B cell (primary cell): Measurements from ENCODE around the gene XXYLT1. TPM values are rescaled to one million over a fixed set of nuclear protein-coding genes. Genes with fewer than 3 reads are reported as not detected.

Experiments used
- ATAC-seq: fragments of 200-7000 bp; cut with Tn5 transposase; one replicate; pipeline ENCODE4 v1.10.0; 2021; ENCODE audit warnings: low read depth, mild to moderate bottlenecking, moderate number of reproducible peaks, moderate library complexity
- CTCF ChIA-PET: fragments of 350-600 bp; sonication (Branson Sonifier 250); formaldehyde crosslinking; loops from one replicate; lab custom pipeline; 2021; ENCODE audit warnings: antibody characterized with exemption, inconsistent platforms; lab: Charles Lee
- POLR2A ChIA-PET: fragments of 350-600 bp; sonication (Branson Sonifier 250); formaldehyde crosslinking; loops from one replicate; lab custom pipeline; 2021; ENCODE audit warnings: antibody characterized with exemption; lab: Charles Lee
- DNase-seq: peaks from one replicate; pipeline ENCODE4 v3.0.0; 2013
- H2AFZ ChIP-seq: 2 replicates; pipeline ENCODE4 v1.6.1; 2012; ENCODE audit warnings: mild to moderate bottlenecking, low read depth, low read length; ENCODE audit not compliant: insufficient read depth, poor library complexity, severe bottlenecking
- H3K27ac ChIP-seq, 2 donors: 1 replicate in 1 of 2; 2 replicates in 1 of 2; pipeline ENCODE4 v1.5.1; 2012 to 2013; ENCODE audit warnings: low read length in 2 of 2, mild to moderate bottlenecking in 2 of 2, moderate library complexity in 1 of 2
- H3K27me3 ChIP-seq, 4 experiments: fragments of 200-600 bp in 1 of 4; sonication (generic) in 1 of 4; replicated peaks in 1 of 4; 1 replicate in 2 of 4; 2 replicates in 2 of 4; pipeline versions ENCODE4 v1.6.1 to v1.7.0; 2013 to 2016; ENCODE audit warnings: low read length in 3 of 4, mild to moderate bottlenecking in 2 of 4, mixed read lengths in 1 of 4, moderate library complexity in 1 of 4; ENCODE audit not compliant: insufficient read depth in 4 of 4, control insufficient read depth in 3 of 4; ENCODE audit errors: control extremely low read depth in 1 of 4
- H3K36me3 ChIP-seq, 2 experiments: replicated peaks in 1 of 2; 1 replicate in 1 of 2; 2 replicates in 1 of 2; pipeline versions ENCODE4 v1.6.1 to v1.7.1; 2013; ENCODE audit warnings: low read length in 1 of 2; ENCODE audit not compliant: insufficient read depth in 2 of 2, control insufficient read depth in 1 of 2; ENCODE audit errors: control extremely low read depth in 1 of 2, extremely low read depth in 1 of 2
- H3K4me1 ChIP-seq, 2 donors: fragments of 200-600 bp in 1 of 2; sonication (generic) in 1 of 2; 1 replicate in 1 of 2; 2 replicates in 1 of 2; pipeline versions ENCODE4 v1.5.1 to v1.6.1; 2013 to 2017; ENCODE audit warnings: low read length in 2 of 2; ENCODE audit not compliant: control insufficient read depth in 2 of 2, insufficient read depth in 2 of 2
- H3K4me2 ChIP-seq: replicated peaks from 2 replicates; pipeline ENCODE3; 2012; ENCODE audit warnings: mild to moderate bottlenecking, low read depth, low read length; ENCODE audit not compliant: poor library complexity, severe bottlenecking
- H3K4me3 ChIP-seq, 5 experiments: fragments of 200-600 bp in 1 of 5; sonication (generic) in 1 of 5; 1 replicate in 3 of 5; 2 replicates in 2 of 5; pipeline versions ENCODE4 v1.5.1 to v1.7.0; 2011 to 2016; ENCODE audit warnings: low read length in 4 of 5, mild to moderate bottlenecking in 4 of 5, low read depth in 2 of 5, control low read depth in 1 of 5, moderate library complexity in 1 of 5; ENCODE audit not compliant: insufficient read depth in 1 of 5; ENCODE audit errors: control extremely low read depth in 1 of 5, extremely low read depth in 1 of 5
- H3K79me2 ChIP-seq: fragments of 200-600 bp; sonication (generic); one replicate; pipeline ENCODE4 v1.6.0; 2016; ENCODE audit warnings: low read length; ENCODE audit not compliant: control insufficient read depth, insufficient read depth
- H3K9ac ChIP-seq: fragments of 200-600 bp; sonication (generic); 2 replicates; pipeline ENCODE4 v1.6.1; 2017; ENCODE audit warnings: mild to moderate bottlenecking, low read length, moderate library complexity
- H3K9me3 ChIP-seq, 3 donors: one replicate each; pipeline versions ENCODE4 v1.6.1 to v1.7.1; 2013; ENCODE audit warnings: low read length in 2 of 3; ENCODE audit not compliant: control insufficient read depth in 2 of 3, insufficient read depth in 1 of 3; ENCODE audit errors: control extremely low read depth in 1 of 3
- H4K20me1 ChIP-seq: 2 replicates; pipeline ENCODE4 v1.6.0; 2012; ENCODE audit warnings: mild to moderate bottlenecking, low read length; ENCODE audit not compliant: insufficient read depth, control insufficient read depth, poor library complexity, severe bottlenecking
- H3K27ac Mint-ChIP-seq: one replicate; pipeline ENCODE4 v1.8.0; 2021; ENCODE audit warnings: mixed read lengths
- H3K27me3 Mint-ChIP-seq: one replicate; pipeline ENCODE4 v1.8.0; 2021; ENCODE audit warnings: mixed read lengths
- H3K4me1 Mint-ChIP-seq: one replicate; pipeline ENCODE4 v1.8.0; 2021; ENCODE audit warnings: mixed read lengths
- H3K4me3 Mint-ChIP-seq: one replicate; pipeline ENCODE4 v1.8.0; 2021; ENCODE audit warnings: mixed read lengths
- H3K9me3 Mint-ChIP-seq: one replicate; pipeline ENCODE4 v1.8.0; 2022; ENCODE audit warnings: mixed read lengths; ENCODE audit not compliant: insufficient read depth
- EZH2 ChIP-seq: IDR thresholded peaks from 2 replicates; pipeline ENCODE4 v1.6.1; 2012; ENCODE audit warnings: borderline replicate concordance, low read depth, mild to moderate bottlenecking, moderate library complexity, low read length; ENCODE audit not compliant: insufficient read depth, poor library complexity, severe bottlenecking
- WGBS: methylation state at CpG from one replicate; pipeline ENCODE4 v1.1.5; 2013; ENCODE audit warnings: missing lambda C conversion rate; ENCODE audit not compliant: insufficient coverage; 5-methylcytosine and 5-hydroxymethylcytosine counted together
- intact Hi-C: fragments of 100-400 bp; cut with micrococcal nuclease; formaldehyde crosslinking; loops from one replicate; pipeline ENCODE4 v1.10.0; 2022
- polyA plus RNA-seq: library from polyadenylated mRNA; depleted of rRNA; stranded (reverse); fragments of >200 nt; gene quantifications from 2 replicates; pipeline ENCODE4 v1.2.3, GENCODE V29; 2012
- total RNA-seq, 2 donors: library from RNA; stranded (reverse); fragments of 120-200 nt in 1 of 2; gene quantifications; 1 replicate in 1 of 2; 2 replicates in 1 of 2; pipeline versions ENCODE4 v1.2.3 to v1.2.4, GENCODE V29; 2013 to 2022
- TF ChIP-seq, protein P1 (sequence below): fragments of 200-600 bp; IDR thresholded peaks from one replicate; pipeline ENCODE4 v1.8.0; 2022; ENCODE audit warnings: antibody characterized with exemption, mild to moderate bottlenecking

The XXYLT1 gene
- total and polyA plus RNA-seq, 2 donors (not counting 1 experiment from before 2014, with no cell fraction given) = 2.6 to 11.2 TPM

DNA sequence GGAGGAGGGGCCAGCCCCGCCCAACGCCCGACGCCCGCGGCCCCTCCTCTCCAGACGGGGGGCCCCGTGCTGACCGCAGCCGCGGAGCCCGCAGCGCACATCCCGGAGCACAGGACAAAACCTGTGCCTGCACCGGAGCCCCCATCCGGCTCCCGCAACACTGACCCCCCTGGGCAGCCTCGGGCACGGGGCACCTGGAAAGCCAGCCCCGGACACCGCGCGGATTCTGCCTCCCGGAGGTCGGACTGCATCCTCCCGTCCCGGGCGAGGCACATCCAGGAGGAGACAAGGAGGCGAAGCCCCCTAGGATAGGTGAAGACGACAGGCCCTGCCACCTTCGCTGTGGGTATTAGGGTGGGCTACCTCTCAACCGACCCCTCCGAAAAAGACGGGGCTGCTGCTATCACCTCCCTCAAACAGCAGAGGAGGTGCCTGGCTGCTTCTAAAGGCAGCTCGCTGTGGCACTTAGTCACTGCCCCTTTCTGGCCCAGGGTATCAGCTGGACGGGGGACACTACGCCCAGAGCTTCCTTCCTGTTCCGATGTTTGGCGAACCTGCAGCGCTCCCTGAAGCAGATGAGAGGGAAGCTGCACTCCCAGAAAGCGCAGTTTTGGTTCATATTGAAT lies 10.6 kb downstream of the XXYLT1 start:
- peaks cover 9% of the 10 kb centered on the region for H3K79me2 ChIP-seq
- H2AFZ ChIP-seq = peak overlapping the region; percentile 87
- no peaks in the 10 kb centered on the region for H3K27me3 ChIP-seq
- ATAC-seq = peak; percentile 2
- no peak for DNase-seq
- peak overlapping the region; percentile 100 for H3K4me2 ChIP-seq
- no peak for TF ChIP-seq EZH2
- TF ChIP-seq, protein P1, sequence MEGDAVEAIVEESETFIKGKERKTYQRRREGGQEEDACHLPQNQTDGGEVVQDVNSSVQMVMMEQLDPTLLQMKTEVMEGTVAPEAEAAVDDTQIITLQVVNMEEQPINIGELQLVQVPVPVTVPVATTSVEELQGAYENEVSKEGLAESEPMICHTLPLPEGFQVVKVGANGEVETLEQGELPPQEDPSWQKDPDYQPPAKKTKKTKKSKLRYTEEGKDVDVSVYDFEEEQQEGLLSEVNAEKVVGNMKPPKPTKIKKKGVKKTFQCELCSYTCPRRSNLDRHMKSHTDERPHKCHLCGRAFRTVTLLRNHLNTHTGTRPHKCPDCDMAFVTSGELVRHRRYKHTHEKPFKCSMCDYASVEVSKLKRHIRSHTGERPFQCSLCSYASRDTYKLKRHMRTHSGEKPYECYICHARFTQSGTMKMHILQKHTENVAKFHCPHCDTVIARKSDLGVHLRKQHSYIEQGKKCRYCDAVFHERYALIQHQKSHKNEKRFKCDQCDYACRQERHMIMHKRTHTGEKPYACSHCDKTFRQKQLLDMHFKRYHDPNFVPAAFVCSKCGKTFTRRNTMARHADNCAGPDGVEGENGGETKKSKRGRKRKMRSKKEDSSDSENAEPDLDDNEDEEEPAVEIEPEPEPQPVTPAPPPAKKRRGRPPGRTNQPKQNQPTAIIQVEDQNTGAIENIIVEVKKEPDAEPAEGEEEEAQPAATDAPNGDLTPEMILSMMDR = peak; percentile 17
- intact Hi-C loops = loop anchor here (1.0 to 2.0 kb wide), 6 partner anchors 11 to 774 kb away; partner anchors contain the start of genes ATP13A3, LSG1 and XXYLT1
- H3K9me3 ChIP-seq = no peaks in the 10 kb centered on the region
- ChIA-PET POLR2A (interaction anchor here (0.6 to 1.9 kb wide), 6 partner anchors 10 to 589 kb away, joined by 3 to 8 read pairs (median 6); partner anchors contain the start of genes FAM43A, LSG1 and XXYLT1), CTCF (interaction anchor here (0.6 to 3.9 kb wide), 18 partner anchors 10 to 927 kb away, joined by 3 to 68 read pairs (median 3); partner anchors contain the start of genes LSG1 and XXYLT1)
- no peaks in the 10 kb centered on the region for H4K20me1 ChIP-seq
- Mint-ChIP-seq H3K4me1 (peaks cover 19% of the 10 kb centered on the region), H3K27ac (peak overlapping the region; percentile 70), H3K27me3 (no peaks in the 10 kb centered on the region), H3K9me3 (no peaks in the 10 kb centered on the region), H3K4me3 (peak overlapping the region; percentile 84)
- peak overlapping the region; percentile 41 to 89 (median 71) for H3K4me3 ChIP-seq
- no peaks in the 10 kb centered on the region for H3K36me3 ChIP-seq
- no peak overlapping the region for H3K27ac ChIP-seq
- 2% methylated on average over 40 of the region's 41 CpGs for WGBS
- peak overlapping the region; percentile 82 for H3K9ac ChIP-seq
- H3K4me1 ChIP-seq = peaks cover 16 to 23% of the 10 kb centered on the region in 2 donors
